Measurements from ENCODE around the gene DPYD.

DPYD gene

GRCh38 chr1:97674517-97674916 is 246.3 kb downstream of the DPYD start:
- intact Hi-C loops (cut with DNase I; ENCODE audit: low total_unique reads): no loop called here

GRCh38 chr1:97668945-97669344 is 251.9 kb downstream of the DPYD start:
- TF ChIP-seq CTCF (IDR thresholded peaks at IDR 0.05): no peak
- DNase-seq: no peak
- Histone ChIP-seq H3K9me3 (peaks cover 0 to 6% (median 0%) of the 10 kb centered on the region in 3 donors), H3K4me1 (no peaks in the 10 kb centered on the region), H3K27me3 (no peaks in the 10 kb centered on the region), H3K4me3 (no peak overlapping the region), H3K27ac (no peak overlapping the region), H3K36me3 (peaks cover 0 to 6% (median 4%) of the 10 kb centered on the region in 3 donors)
- intact Hi-C loops (cut with DNase I; ENCODE audit: low total_unique reads): no loop called here

More at GRCh38 chr1:97674517-97674916, 246.3 kb downstream of the DPYD start:
- TF ChIP-seq CTCF (IDR thresholded peaks at IDR 0.05): no peak
- no peak overlapping the region for H3K4me3 ChIP-seq
- no peaks in the 10 kb centered on the region for H3K27me3 ChIP-seq
- DNase-seq: no peak
- H3K36me3 ChIP-seq: peaks cover 12 to 22% (median 12%) of the 10 kb centered on the region in 3 donors
- peaks cover 0 to 6% (median 0%) of the 10 kb centered on the region in 3 donors for H3K9me3 ChIP-seq
- H3K4me1 ChIP-seq: no peaks in the 10 kb centered on the region
- H3K27ac ChIP-seq: no peak overlapping the region

- H3K4me3 ChIP-seq: no peak overlapping the region
- DNase-seq: no peak
- no peaks in the 10 kb centered on the region for H3K36me3 ChIP-seq
- H3K9me3 ChIP-seq: no peaks in the 10 kb centered on the region
- intact Hi-C loops (cut with DNase I; ENCODE audit: low total_unique reads): no loop called here
- H3K27ac ChIP-seq: no peak overlapping the region
- H3K4me1 ChIP-seq: no peaks in the 10 kb centered on the region
- no peak for TF ChIP-seq CTCF (IDR thresholded peaks at IDR 0.05)
- H3K27me3 ChIP-seq: no peaks in the 10 kb centered on the region
These were observed 260.3 kb downstream of the DPYD start for GRCh38 chr1:97660431-97661105.

- Histone ChIP-seq H3K4me1 (no peaks in the 10 kb centered on the region), H3K27me3 (no peaks in the 10 kb centered on the region), H3K9me3 (no peaks in the 10 kb centered on the region), H3K36me3 (no peaks in the 10 kb centered on the region), H3K4me3 (no peak overlapping the region), H3K27ac (no peak overlapping the region)
- DNase-seq: no peak
- intact Hi-C loops (cut with DNase I; ENCODE audit: low total_unique reads): no loop called here
- no peak for TF ChIP-seq CTCF (IDR thresholded peaks at IDR 0.05)
These were observed 265.8 kb downstream of the DPYD start for GRCh38 chr1:97654876-97655585.

- Histone ChIP-seq H3K36me3 (peaks cover 0 to 5% (median 0%) of the 10 kb centered on the region in 3 donors), H3K4me1 (no peaks in the 10 kb centered on the region), H3K27ac (no peak overlapping the region), H3K4me3 (no peak overlapping the region), H3K27me3 (no peaks in the 10 kb centered on the region), H3K9me3 (peaks cover 0 to 11% (median 0%) of the 10 kb centered on the region in 3 donors)
- intact Hi-C loops (cut with DNase I; ENCODE audit: low total_unique reads): no loop called here
- TF ChIP-seq CTCF (IDR thresholded peaks at IDR 0.05): no peak
- DNase-seq: no peak
These were observed 269.6 kb downstream of the DPYD start for GRCh38 chr1:97651250-97651649.
